HL-60 (cell line): ENCODE measurements around the gene SPTBN1.

Experiments
- GABPA ChIP-seq: IDR thresholded peaks from 2 replicates; pipeline ENCODE4 v1.6.1; 2012; ENCODE audit warnings: low read depth
- POLR2AphosphoS5 ChIP-seq: IDR thresholded peaks from 2 replicates; pipeline ENCODE4 v1.6.1; 2012; ENCODE audit warnings: low read depth
- SPI1 ChIP-seq: IDR thresholded peaks from 2 replicates; pipeline ENCODE4 v1.6.1; 2012; ENCODE audit warnings: low read depth, mild to moderate bottlenecking, borderline replicate concordance
- TF ChIP-seq, protein P1 (sequence below): IDR thresholded peaks from 2 replicates; pipeline ENCODE4 v1.6.1; 2012; ENCODE audit warnings: low read depth; ENCODE audit not compliant: insufficient replicate concordance
- TF ChIP-seq, protein P2 (sequence below): IDR thresholded peaks from one replicate; pipeline ENCODE4 v1.5.1; 2011; ENCODE audit warnings: low read length, control low read depth, inconsistent platforms; ENCODE audit not compliant: insufficient read depth

DNA sequence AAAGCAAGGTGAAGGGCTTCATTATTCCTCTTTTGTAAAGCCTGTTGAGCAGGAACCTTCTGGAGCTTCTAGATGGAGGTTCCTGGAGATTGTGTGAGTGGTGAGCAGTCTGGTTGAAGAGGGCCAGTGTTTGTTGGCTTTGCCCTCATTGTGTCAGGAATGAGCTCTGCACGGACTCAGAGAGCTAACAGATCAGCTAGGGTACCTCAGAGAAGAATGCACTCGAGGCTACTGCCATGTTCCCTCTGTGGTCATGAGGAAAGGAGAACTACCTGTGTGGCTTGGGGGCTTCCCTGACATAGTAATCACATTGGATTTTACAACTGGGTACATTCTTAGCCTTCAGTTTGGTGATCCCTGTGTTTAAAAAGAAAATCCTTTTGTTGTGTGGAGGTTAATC is 46.6 kb downstream of the SPTBN1 start:
- TF ChIP-seq, protein P1, sequence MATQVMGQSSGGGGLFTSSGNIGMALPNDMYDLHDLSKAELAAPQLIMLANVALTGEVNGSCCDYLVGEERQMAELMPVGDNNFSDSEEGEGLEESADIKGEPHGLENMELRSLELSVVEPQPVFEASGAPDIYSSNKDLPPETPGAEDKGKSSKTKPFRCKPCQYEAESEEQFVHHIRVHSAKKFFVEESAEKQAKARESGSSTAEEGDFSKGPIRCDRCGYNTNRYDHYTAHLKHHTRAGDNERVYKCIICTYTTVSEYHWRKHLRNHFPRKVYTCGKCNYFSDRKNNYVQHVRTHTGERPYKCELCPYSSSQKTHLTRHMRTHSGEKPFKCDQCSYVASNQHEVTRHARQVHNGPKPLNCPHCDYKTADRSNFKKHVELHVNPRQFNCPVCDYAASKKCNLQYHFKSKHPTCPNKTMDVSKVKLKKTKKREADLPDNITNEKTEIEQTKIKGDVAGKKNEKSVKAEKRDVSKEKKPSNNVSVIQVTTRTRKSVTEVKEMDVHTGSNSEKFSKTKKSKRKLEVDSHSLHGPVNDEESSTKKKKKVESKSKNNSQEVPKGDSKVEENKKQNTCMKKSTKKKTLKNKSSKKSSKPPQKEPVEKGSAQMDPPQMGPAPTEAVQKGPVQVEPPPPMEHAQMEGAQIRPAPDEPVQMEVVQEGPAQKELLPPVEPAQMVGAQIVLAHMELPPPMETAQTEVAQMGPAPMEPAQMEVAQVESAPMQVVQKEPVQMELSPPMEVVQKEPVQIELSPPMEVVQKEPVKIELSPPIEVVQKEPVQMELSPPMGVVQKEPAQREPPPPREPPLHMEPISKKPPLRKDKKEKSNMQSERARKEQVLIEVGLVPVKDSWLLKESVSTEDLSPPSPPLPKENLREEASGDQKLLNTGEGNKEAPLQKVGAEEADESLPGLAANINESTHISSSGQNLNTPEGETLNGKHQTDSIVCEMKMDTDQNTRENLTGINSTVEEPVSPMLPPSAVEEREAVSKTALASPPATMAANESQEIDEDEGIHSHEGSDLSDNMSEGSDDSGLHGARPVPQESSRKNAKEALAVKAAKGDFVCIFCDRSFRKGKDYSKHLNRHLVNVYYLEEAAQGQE = no peak
- TF ChIP-seq, protein P2, sequence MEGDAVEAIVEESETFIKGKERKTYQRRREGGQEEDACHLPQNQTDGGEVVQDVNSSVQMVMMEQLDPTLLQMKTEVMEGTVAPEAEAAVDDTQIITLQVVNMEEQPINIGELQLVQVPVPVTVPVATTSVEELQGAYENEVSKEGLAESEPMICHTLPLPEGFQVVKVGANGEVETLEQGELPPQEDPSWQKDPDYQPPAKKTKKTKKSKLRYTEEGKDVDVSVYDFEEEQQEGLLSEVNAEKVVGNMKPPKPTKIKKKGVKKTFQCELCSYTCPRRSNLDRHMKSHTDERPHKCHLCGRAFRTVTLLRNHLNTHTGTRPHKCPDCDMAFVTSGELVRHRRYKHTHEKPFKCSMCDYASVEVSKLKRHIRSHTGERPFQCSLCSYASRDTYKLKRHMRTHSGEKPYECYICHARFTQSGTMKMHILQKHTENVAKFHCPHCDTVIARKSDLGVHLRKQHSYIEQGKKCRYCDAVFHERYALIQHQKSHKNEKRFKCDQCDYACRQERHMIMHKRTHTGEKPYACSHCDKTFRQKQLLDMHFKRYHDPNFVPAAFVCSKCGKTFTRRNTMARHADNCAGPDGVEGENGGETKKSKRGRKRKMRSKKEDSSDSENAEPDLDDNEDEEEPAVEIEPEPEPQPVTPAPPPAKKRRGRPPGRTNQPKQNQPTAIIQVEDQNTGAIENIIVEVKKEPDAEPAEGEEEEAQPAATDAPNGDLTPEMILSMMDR = no peak
- TF ChIP-seq GABPA (no peak), POLR2AphosphoS5 (no peak), SPI1 (no peak)
